Mucosa of rectum (tissue), 2 donors: ENCODE data around the gene RIMS4.

Experiments
- H3K27ac ChIP-seq, 2 donors: one replicate each; pipeline ENCODE4 v1.7.0; 2013; ENCODE audit warnings: inconsistent platforms in 2 of 2, low read depth in 2 of 2, low read length in 2 of 2
- H3K27me3 ChIP-seq, 2 donors: one replicate each; pipeline ENCODE4 v1.7.0; 2013; ENCODE audit warnings: low read length in 2 of 2; ENCODE audit not compliant: control insufficient read depth in 2 of 2, insufficient read depth in 2 of 2
- H3K36me3 ChIP-seq, 2 donors: one replicate each; pipeline ENCODE4 v1.7.0; 2013; ENCODE audit warnings: low read length in 2 of 2; ENCODE audit not compliant: control insufficient read depth in 2 of 2, insufficient read depth in 2 of 2
- H3K4me1 ChIP-seq, 2 donors: one replicate each; pipeline ENCODE4 v1.7.0; 2013; ENCODE audit warnings: low read length in 2 of 2, mild to moderate bottlenecking in 1 of 2; ENCODE audit not compliant: control insufficient read depth in 2 of 2, insufficient read depth in 2 of 2
- H3K4me3 ChIP-seq, 2 donors: one replicate each; pipeline ENCODE4 v1.7.0; 2013; ENCODE audit warnings: low read length in 2 of 2
- H3K9ac ChIP-seq, 2 donors: one replicate each; pipeline ENCODE4 v1.7.0; 2013; ENCODE audit warnings: low read length in 2 of 2, low read depth in 1 of 2, mild to moderate bottlenecking in 1 of 2
- H3K9me3 ChIP-seq, 2 donors: one replicate each; pipeline ENCODE4 v1.7.0; 2013; ENCODE audit warnings: low read length in 2 of 2; ENCODE audit not compliant: control insufficient read depth in 2 of 2
- donor health status: healthy.
- donor health status: Normal muscosa, but diverticular disease.

RIMS4 gene

GRCh38 chr20:44746367-44747165, 63.8 kb downstream of the RIMS4 start:
- Histone ChIP-seq H3K9ac (peak overlapping the region; percentile 8 to 9), H3K9me3 (no peaks in the 10 kb centered on the region), H3K36me3 (no peaks in the 10 kb centered on the region), H3K27me3 (peaks cover 11 to 35% of the 10 kb centered on the region in 2 donors), H3K4me1 (peaks cover 10 to 15% of the 10 kb centered on the region in 2 donors), H3K4me3 (peak overlapping the region; percentile 56), H3K27ac (no peak overlapping the region)

GRCh38 chr20:44745598-44746366, 64.6 kb downstream of the RIMS4 start, which contains the start of gene KCNK15:
Gene KCNK15, plus strand, starts transcription at chr20:44745865. Its CDS starts 46 bp downstream, at chr20:44745911.
- Histone ChIP-seq H3K9ac (peak within 1 kb of the TSS; percentile 8 to 9), H3K4me1 (peaks cover 10 to 15% of the 10 kb centered on the region in 2 donors), H3K4me3 (peak within 1 kb of the TSS; percentile 56), H3K9me3 (no peaks in the 10 kb centered on the region), H3K27ac (no peak within 1 kb of the TSS), H3K36me3 (no peaks in the 10 kb centered on the region), H3K27me3 (peaks cover 11 to 29% of the 10 kb centered on the region in 2 donors)

GRCh38 chr20:44745122-44745597, 65.2 kb downstream of the RIMS4 start:
- Histone ChIP-seq H3K36me3 (no peaks in the 10 kb centered on the region), H3K9me3 (no peaks in the 10 kb centered on the region), H3K27me3 (peaks cover 11 to 27% of the 10 kb centered on the region in 2 donors), H3K27ac (no peak overlapping the region), H3K4me3 (peak overlapping the region; percentile 26 to 56), H3K9ac (no peak overlapping the region), H3K4me1 (peaks cover 10 to 15% of the 10 kb centered on the region in 2 donors)

GRCh38 chr20:44743916-44744655, 66.3 kb downstream of the RIMS4 start:
- Histone ChIP-seq H3K27ac (no peak overlapping the region), H3K4me3 (no peak overlapping the region), H3K4me1 (peaks cover 10 to 15% of the 10 kb centered on the region in 2 donors), H3K27me3 (peaks cover 11 to 20% of the 10 kb centered on the region in 2 donors), H3K9ac (no peak overlapping the region), H3K9me3 (no peaks in the 10 kb centered on the region), H3K36me3 (no peaks in the 10 kb centered on the region)

- Histone ChIP-seq H3K27ac (no peak overlapping the region), H3K4me1 (peaks cover 10 to 15% of the 10 kb centered on the region in 2 donors), H3K4me3 (no peak overlapping the region), H3K9me3 (no peaks in the 10 kb centered on the region), H3K36me3 (no peaks in the 10 kb centered on the region), H3K9ac (no peak overlapping the region), H3K27me3 (peaks cover 11 to 13% of the 10 kb centered on the region in 2 donors)
Observed at GRCh38 chr20:44743080-44743701, 67.2 kb downstream of the RIMS4 start.

- Histone ChIP-seq H3K27me3 (peaks cover 11 to 13% of the 10 kb centered on the region in 2 donors), H3K36me3 (no peaks in the 10 kb centered on the region), H3K4me1 (peaks cover 10 to 15% of the 10 kb centered on the region in 2 donors), H3K27ac (no peak overlapping the region), H3K9me3 (no peaks in the 10 kb centered on the region), H3K9ac (no peak overlapping the region), H3K4me3 (no peak overlapping the region)
Observed at GRCh38 chr20:44742304-44743079, 67.9 kb downstream of the RIMS4 start.

- Histone ChIP-seq H3K9ac (no peak overlapping the region), H3K9me3 (no peaks in the 10 kb centered on the region), H3K27ac (no peak overlapping the region), H3K4me1 (peaks cover 0 to 4% of the 10 kb centered on the region in 2 donors), H3K4me3 (no peak overlapping the region), H3K27me3 (no peaks in the 10 kb centered on the region), H3K36me3 (no peaks in the 10 kb centered on the region)
Observed at GRCh38 chr20:44739942-44740341, 70.4 kb downstream of the RIMS4 start.

GRCh38 chr20:44738813-44739477, 71.4 kb downstream of the RIMS4 start:
- Histone ChIP-seq H3K27me3 (no peaks in the 10 kb centered on the region), H3K4me1 (peaks cover 0 to 4% of the 10 kb centered on the region in 2 donors), H3K9ac (no peak overlapping the region), H3K4me3 (peak overlapping the region in 1 of 2 donors; percentile 48), H3K27ac (no peak overlapping the region), H3K36me3 (no peaks in the 10 kb centered on the region), H3K9me3 (no peaks in the 10 kb centered on the region)
